Sigmoid colon (tissue), 7 donors: ENCODE data around the gene UBC. TPM values are rescaled to one million over a fixed set of nuclear protein-coding genes. Genes with fewer than 3 reads are reported as not detected.

ENCODE experiments used
- polyA plus RNA-seq, 3 donors: library from polyadenylated mRNA; stranded (reverse); fragments of 200-250 nt; gene quantifications; one replicate each; pipeline ENCODE4 v1.2.3, GENCODE V29; 2013
- small RNA-seq, 3 donors: library from RNA; depleted of rRNA; stranded (forward); fragments of <200 nt; gene quantifications; one replicate each; pipeline ENCODE3, GENCODE V24; 2016
- total RNA-seq, 4 donors: library from RNA; depleted of rRNA; stranded (reverse); fragments of >200 nt; gene quantifications; one replicate each; pipeline ENCODE4 v1.1.0, GENCODE V29; 2016
- donor health status: healthy with polysubstance abuse.
- donor health status: Bipolar disorder and iron deficiency.
- donor health status: healthy.

The UBC gene
- total and polyA plus RNA-seq, 7 donors = 1,056 to 1,785 (median 1,251) TPM

Small RNAs within 50 kb of the gene (small RNA-seq; reads per million reads assigned to genes)
- gene MIR5188 (0 reads per million in 3 donors), gene RNU6-927P (0 reads per million in 3 donors)

Other genes starting within 250 kb of the UBC start
- gene SCARB1, start 50.8 kb downstream of the UBC start, total RNA-seq = 10 to 100 TPM in 3 of 4 donors, 1 to 10 TPM in 1; 5.7 to 12.8 (median 10.8) TPM
- 10 to 100 TPM in 2 of 3 donors, 1 to 10 TPM in 1; 4.2 to 36.4 (median 16.2) TPM for gene SCARB1, start 50.8 kb downstream of the UBC start, polyA plus RNA-seq
- gene DHX37, start 74.5 kb upstream of the UBC start, total RNA-seq = 10 to 100 TPM in 1 of 4 donors, 1 to 10 TPM in 3; 5.0 to 10.3 (median 7.6) TPM
- 10 to 100 TPM in 1 of 3 donors, 1 to 10 TPM in 2; 3.9 to 18.3 (median 4.8) TPM for gene DHX37, start 74.5 kb upstream of the UBC start, polyA plus RNA-seq
- 1 to 10 TPM; 1.3 to 2.9 (median 1.8) TPM for gene BRI3BP, start 79.0 kb upstream of the UBC start, total RNA-seq
- gene BRI3BP, start 79.0 kb upstream of the UBC start, polyA plus RNA-seq = 10 to 100 TPM in 1 of 3 donors, 1 to 10 TPM in 2; 4.2 to 22.1 (median 7.9) TPM
- 10 to 100 TPM in 2 of 4 donors, 1 to 10 TPM in 2; 8.1 to 12.7 (median 10.1) TPM for gene AACS, start 150.8 kb upstream of the UBC start, total RNA-seq
- gene AACS, start 150.8 kb upstream of the UBC start, polyA plus RNA-seq = 10 to 100 TPM; 19.2 to 38.0 (median 34.9) TPM